GM12878 (cell line): ENCODE data around the gene STYXL2. TPM values are rescaled to one million over a fixed set of nuclear protein-coding genes. Genes with fewer than 3 reads are reported as not detected.

Source experiments
- ATAC-seq: fragments of 200-7000 bp; cut with Tn5 transposase; 3 replicates; pipeline ENCODE4 v1.9.1; 2020; ENCODE audit warnings: mild to moderate bottlenecking, moderate library complexity
- BruUV-seq: library from RNA; stranded (reverse); fragments of 400-500 nt; replicated peaks from 2 replicates; lab custom pipeline; 2021; lab: Mats Ljungman, UMichigan
- CTCF ChIA-PET: fragments of 300-600 bp; sonication (Branson Sonifier 250); formaldehyde crosslinking; extraction: SDS; loops from one replicate; lab custom pipeline; 2021; ENCODE audit warnings: inconsistent platforms; lab: Yijun Ruan, JAX
- POLR2A ChIA-PET: fragments of 350-600 bp; formaldehyde crosslinking; extraction: SDS; loops from one replicate; lab custom pipeline; 2021; ENCODE audit warnings: inconsistent platforms; lab: Charles Lee
- RAD21 ChIA-PET: fragments of 300-600 bp; sonication (Branson Sonifier 250); formaldehyde crosslinking; loops from one replicate; lab custom pipeline; 2023; ENCODE audit warnings: antibody characterized with exemption; ENCODE audit not compliant: unreplicated experiment; lab: Charles Lee
- SMC1A ChIA-PET: fragments of 300-600 bp; sonication (Branson Sonifier 250); formaldehyde crosslinking; loops from one replicate; lab custom pipeline; 2023; ENCODE audit not compliant: unreplicated experiment, uncharacterized antibody; lab: Charles Lee
- DNase-seq: peaks from one replicate; pipeline ENCODE4 v3.0.0-alpha.2; 2011; ENCODE audit warnings: low read depth, low spot score
- FAIRE-seq: peaks from 3 replicates; lab custom pipeline; 2011; peaks lifted over from hg19 to GRCh38; lab: Jason Lieb, UNC
- H2AFZ ChIP-seq: 2 replicates; pipeline ENCODE4 v1.6.0; 2011; ENCODE audit warnings: low read depth, low read length, control low read depth; ENCODE audit not compliant: control insufficient read depth
- H3K27ac ChIP-seq: 2 replicates; pipeline ENCODE4 v1.5.1; 2011; ENCODE audit warnings: control low read depth; ENCODE audit not compliant: control insufficient read depth, insufficient read depth
- H3K27me3 ChIP-seq, 2 experiments: replicated peaks in 1 of 2; 2 replicates each; pipeline versions ENCODE4 v1.6.0 to v1.6.1; 2011; ENCODE audit warnings: low read length in 1 of 2; ENCODE audit not compliant: control insufficient read depth in 2 of 2, insufficient read depth in 2 of 2
- H3K36me3 ChIP-seq, 2 experiments: 2 replicates each; pipeline ENCODE4 v1.5.1; 2011; ENCODE audit warnings: low read length in 1 of 2; ENCODE audit not compliant: control insufficient read depth in 2 of 2, insufficient read depth in 2 of 2
- H3K4me1 ChIP-seq: 2 replicates; pipeline ENCODE4 v1.6.1; 2011; ENCODE audit warnings: mild to moderate bottlenecking, low read length, moderate library complexity, mixed read lengths; ENCODE audit not compliant: control insufficient read depth, insufficient read depth
- H3K4me2 ChIP-seq: 2 replicates; pipeline ENCODE4 v1.6.0; 2011; ENCODE audit warnings: control low read depth; ENCODE audit not compliant: control insufficient read depth, insufficient read depth
- H3K4me3 ChIP-seq: fragments of 200-600 bp; sonication (generic); 2 replicates; pipeline ENCODE4 v1.5.1; 2016
- H3K79me2 ChIP-seq: 2 replicates; pipeline ENCODE4 v1.6.0; 2011; ENCODE audit warnings: low read length; ENCODE audit not compliant: control insufficient read depth, insufficient read depth
- H3K9ac ChIP-seq: 2 replicates; pipeline ENCODE4 v1.8.0; 2011; ENCODE audit warnings: low read length, control low read depth, mixed read lengths; ENCODE audit not compliant: control insufficient read depth, insufficient read depth
- H3K9me3 ChIP-seq: replicated peaks from 3 replicates; pipeline ENCODE4 v1.5.1; 2011; ENCODE audit warnings: mild to moderate bottlenecking, low read length; ENCODE audit not compliant: control insufficient read depth, insufficient read depth
- H4K20me1 ChIP-seq: 2 replicates; pipeline ENCODE4 v1.6.0; 2011; ENCODE audit not compliant: control insufficient read depth, insufficient read depth
- CHD1 ChIP-seq: IDR thresholded peaks from 2 replicates; pipeline ENCODE4 v1.6.1; 2012; ENCODE audit warnings: low read depth, low read length, improper control_type of control experiment
- EP300 ChIP-seq, 2 experiments: fragments of 150-350 bp in 1 of 2; IDR thresholded peaks; 2 replicates each; pipeline ENCODE4 v1.6.1; 2011 to 2012; ENCODE audit warnings: low read depth in 2 of 2, low read length in 2 of 2, borderline replicate concordance in 1 of 2, improper control_type of control experiment in 1 of 2, inconsistent platforms in 1 of 2; ENCODE audit not compliant: control insufficient read depth in 1 of 2
- GATAD2B ChIP-seq: fragments of 450-650 bp; conservative IDR thresholded peaks from 2 replicates; pipeline ENCODE4 v1.6.1; 2017; ENCODE audit warnings: low read depth, mild to moderate bottlenecking, moderate library complexity
- JUNB ChIP-seq: IDR thresholded peaks from 2 replicates; pipeline ENCODE4 v1.6.1; 2016; ENCODE audit warnings: antibody characterized with exemption, mild to moderate bottlenecking
- KDM1A ChIP-seq: fragments of 200-600 bp; sonication (generic); IDR thresholded peaks from 2 replicates; pipeline ENCODE4 v1.6.1; 2016; ENCODE audit warnings: borderline replicate concordance
- MLLT1 ChIP-seq: fragments of 450-650 bp; IDR thresholded peaks from 2 replicates; pipeline ENCODE4 v1.6.1; 2016; ENCODE audit warnings: mild to moderate bottlenecking
- NFXL1 ChIP-seq: fragments of 450-650 bp; IDR thresholded peaks from 2 replicates; pipeline ENCODE4 v1.6.1; 2017; ENCODE audit warnings: antibody characterized with exemption, mild to moderate bottlenecking, borderline replicate concordance
- SMAD1 ChIP-seq: fragments of 450-650 bp; IDR thresholded peaks from 2 replicates; pipeline ENCODE4 v1.6.1; 2018; ENCODE audit warnings: mild to moderate bottlenecking, low read depth; ENCODE audit not compliant: partially characterized antibody
- STAT1 ChIP-seq: fragments of 450-650 bp; conservative IDR thresholded peaks from 2 replicates; pipeline ENCODE4 v1.6.1; 2014; ENCODE audit warnings: antibody characterized with exemption, mild to moderate bottlenecking
- WGBS: methylation state at CpG from one replicate; pipeline ENCODE4 v1.1.6; 2016; ENCODE audit warnings: low lambda C conversion rate; ENCODE audit not compliant: insufficient replicate concordance, insufficient coverage; ENCODE audit errors: missing lambda C conversion rate; 5-methylcytosine and 5-hydroxymethylcytosine counted together
- in situ Hi-C: fragments of 300-500 bp; cut with MboI; formaldehyde crosslinking; loops from 9 replicates; pipeline ENCODE4 v1.14.3; 2018; ENCODE audit warnings: mixed read lengths
- intact Hi-C: fragments of 100-400 bp; cut with micrococcal nuclease; formaldehyde crosslinking; loops from one replicate; pipeline ENCODE4 v1.14.2; 2022; ENCODE audit not compliant: unreplicated experiment
- polyA plus RNA-seq, 11 experiments: library from polyadenylated mRNA; depleted of rRNA in 4 of 11; unstranded in 6 of 11; stranded (reverse) in 5 of 11; fragments of >200 nt; fragmentation: Nextera tagmentation in 4 of 11; fragmentation: Illumina TruSeq in 1 of 11; extraction: Ambion mirVana in 4 of 11; extraction: Trizol in 1 of 11; gene quantifications; 1 replicate in 1 of 11; 2 replicates in 10 of 11; pipeline versions ENCODE4 v1.2.1 to v1.2.3, GENCODE V29; 2011 to 2016; ENCODE audit warnings: inconsistent platforms in 2 of 11, missing spikeins in 2 of 11, low read depth in 1 of 11
- total RNA-seq, 4 experiments: library from RNA; depleted of rRNA in 3 of 4; stranded (reverse); fragments of >200 nt in 3 of 4; fragmentation: Illumina TruSeq in 1 of 4; extraction: Trizol in 1 of 4; gene quantifications; 2 replicates each; pipeline versions ENCODE4 v1.2.1 to v1.2.3, GENCODE V29; 2013 to 2021

STYXL2 gene
- total and polyA plus RNA-seq, 10 of the 15 experiments (the other 5 are each of a cell fraction or from before 2014, with no cell fraction given) = under 0.01 to 0.08 (median 0.03) TPM; not detected in 7

- Histone ChIP-seq H3K79me2 (no peaks in the 10 kb centered on the region), H2AFZ (no peak overlapping the region), H3K36me3 (no peaks in the 10 kb centered on the region), H4K20me1 (no peaks in the 10 kb centered on the region), H3K9me3 (no peaks in the 10 kb centered on the region), H3K4me3 (no peak overlapping the region), H3K4me1 (no peaks in the 10 kb centered on the region), H3K27ac (no peak overlapping the region), H3K27me3 (peaks cover 0 to 5% of the 10 kb centered on the region in 2 experiments; a peak in 2 of 4 replicates), H3K9ac (no peak overlapping the region), H3K4me2 (no peak overlapping the region)
- ATAC-seq (no peak), FAIRE-seq (no peak), DNase-seq (no peak)
- 31% methylated on average over 2 of the region's 2 CpGs for WGBS
- in situ Hi-C loops = no loop called here
- POLR2A ChIA-PET = no interaction called here
- TF ChIP-seq EP300 (IDR thresholded peaks at IDR 0.05; ENCODE audit: borderline replicate concordance in 1 of 2, control insufficient read depth in 1 of 2, low read depth in 2 of 2, low read length in 2 of 2) (no peak), STAT1 (no peak), JUNB (no peak), NFXL1 (no peak), CHD1 (no peak), SMAD1 (no peak), GATAD2B (no peak), MLLT1 (no peak), KDM1A (no peak)
- intact Hi-C loops = no loop called here
- SMC1A ChIA-PET = no interaction called here
- RAD21 ChIA-PET = no interaction called here
- CTCF ChIA-PET = interaction anchor here (0.6 to 5.0 kb wide), 3 partner anchors 10 to 78 kb away, joined by 3 to 20 read pairs (median 4); no protein-coding TSS in a partner anchor
- no TSS peak for BruUV-seq
These were observed 42.9 kb downstream of the STYXL2 start for GRCh38 chr1:167136806-167137205.
